Fibroblast of skin of left biceps (primary cell): ENCODE measurements around the gene FREM1.

Source experiments
- DNase-seq, 2 experiments: peaks; one replicate each; pipeline ENCODE4 v3.0.0-alpha.2; 2013; ENCODE audit warnings: low read depth in 2 of 2

Gene FREM1

GRCh38 chr9:14704281-14704680 lies 205.9 kb downstream of the FREM1 start:
- no peak for DNase-seq

GRCh38 chr9:14702200-14702720 lies 208.0 kb downstream of the FREM1 start:
- no peak for DNase-seq

- DNase-seq = peak in 1 of 2 experiments; percentile 16
Observed at GRCh38 chr9:14693251-14693861, 216.9 kb downstream of the FREM1 start, which contains the start of gene ZDHHC21. ZDHHC21 (minus strand) TSS chr9:14693432; CDS start chr9:14674340, 19,092 bp downstream.

GRCh38 chr9:14692470-14693250 lies 217.6 kb downstream of the FREM1 start:
- no peak for DNase-seq

GRCh38 chr9:14690948-14691730 lies 219.1 kb downstream of the FREM1 start:
- DNase-seq = no peak

- DNase-seq = peak; percentile 56 to 57
Observed at GRCh38 chr9:14687042-14687719, 223.0 kb downstream of the FREM1 start.

- DNase-seq = no peak
Observed at GRCh38 chr9:14686168-14686567, 224.1 kb downstream of the FREM1 start.
